Panc1 (cell line): ENCODE data around the gene NEB.

Source experiments
- CTCF ChIP-seq: fragments of 450-650 bp; IDR thresholded peaks from 2 replicates; pipeline ENCODE4 v1.5.1; 2017; ENCODE audit warnings: mild to moderate bottlenecking
- REST ChIP-seq, 2 experiments: IDR thresholded peaks; 2 replicates each; pipeline ENCODE4 v1.6.1; 2011 to 2012; ENCODE audit warnings: low read depth in 2 of 2, control low read depth in 1 of 2, low read length in 1 of 2, mild to moderate bottlenecking in 1 of 2, moderate library complexity in 1 of 2; ENCODE audit not compliant: insufficient read depth in 1 of 2
- SIN3A ChIP-seq: IDR thresholded peaks from 2 replicates; pipeline ENCODE4 v1.6.1; 2012; ENCODE audit warnings: low read depth, mild to moderate bottlenecking, low read length, moderate library complexity, borderline replicate concordance; ENCODE audit not compliant: insufficient read depth

- TF ChIP-seq SIN3A: no peak
- no peak for TF ChIP-seq CTCF
- no peak for TF ChIP-seq REST (IDR thresholded peaks at IDR 0.05; ENCODE audit: insufficient read depth in 1 of 2, low read depth in 2 of 2, low read length in 1 of 2)
Measured at GRCh38 chr2:151459358-151459757, 274.9 kb downstream of the NEB start.
